Liver (tissue), 9 donors: ENCODE results near the gene APOL2. TPM values are rescaled to one million over a fixed set of nuclear protein-coding genes. Genes with fewer than 3 reads are reported as not detected.

Experiments used
- DNase-seq: peaks from one replicate; pipeline ENCODE4 v3.0.0-alpha.2; 2017; ENCODE audit warnings: low spot score
- H3K27ac ChIP-seq, 2 donors: one replicate each; pipeline ENCODE4 v1.7.0; 2013; ENCODE audit warnings: inconsistent platforms in 2 of 2, low read length in 2 of 2, control low read depth in 1 of 2, low read depth in 1 of 2, mild to moderate bottlenecking in 1 of 2
- H3K27me3 ChIP-seq, 4 donors: one replicate each; pipeline versions ENCODE4 v1.6.1 to v1.7.0; 2013; ENCODE audit warnings: low read length in 3 of 4, inconsistent platforms in 1 of 4, mild to moderate bottlenecking in 1 of 4, moderate library complexity in 1 of 4; ENCODE audit not compliant: control insufficient read depth in 4 of 4, insufficient read depth in 4 of 4
- H3K36me3 ChIP-seq, 4 donors: one replicate each; pipeline versions ENCODE4 v1.6.1 to v1.7.0; 2013; ENCODE audit warnings: low read length in 3 of 4, mild to moderate bottlenecking in 3 of 4, low read depth in 1 of 4, moderate library complexity in 1 of 4; ENCODE audit not compliant: control insufficient read depth in 4 of 4, insufficient read depth in 3 of 4
- H3K4me1 ChIP-seq, 4 donors: one replicate each; pipeline versions ENCODE4 v1.6.1 to v1.7.0; 2013; ENCODE audit warnings: low read length in 3 of 4, mild to moderate bottlenecking in 3 of 4, moderate library complexity in 1 of 4; ENCODE audit not compliant: control insufficient read depth in 4 of 4, insufficient read depth in 4 of 4
- H3K4me3 ChIP-seq, 3 donors: one replicate each; pipeline versions ENCODE4 v1.6.1 to v1.7.0; 2013; ENCODE audit warnings: low read length in 3 of 3, control low read depth in 1 of 3, low read depth in 1 of 3, mild to moderate bottlenecking in 1 of 3
- H3K9ac ChIP-seq, 2 donors: one replicate each; pipeline ENCODE4 v1.7.0; 2013; ENCODE audit warnings: low read length in 2 of 2, mild to moderate bottlenecking in 2 of 2, moderate library complexity in 2 of 2, control low read depth in 1 of 2, low read depth in 1 of 2
- H3K9me3 ChIP-seq, 4 donors: one replicate each; pipeline versions ENCODE4 v1.6.1 to v1.7.0; 2013; ENCODE audit warnings: low read length in 3 of 4; ENCODE audit not compliant: control insufficient read depth in 4 of 4
- ATF3 ChIP-seq: IDR thresholded peaks from 2 replicates; pipeline ENCODE4 v1.6.1; 2016; ENCODE audit warnings: antibody characterized with exemption
- CTCF ChIP-seq: fragments of 150-350 bp; IDR thresholded peaks from 2 replicates; pipeline ENCODE4 v1.5.1; 2017; ENCODE audit warnings: improper control_type of control experiment, low read depth, low read length; ENCODE audit not compliant: missing input control
- EGR1 ChIP-seq, 2 donors: IDR thresholded peaks; 2 replicates each; pipeline ENCODE4 v1.6.1; 2016 to 2018; ENCODE audit warnings: antibody characterized with exemption in 2 of 2, low read depth in 2 of 2
- FOXA1 ChIP-seq: IDR thresholded peaks from 2 replicates; pipeline ENCODE4 v1.6.1; 2016; ENCODE audit warnings: antibody characterized with exemption
- FOXA2 ChIP-seq: IDR thresholded peaks from 2 replicates; pipeline ENCODE4 v1.6.1; 2016; ENCODE audit warnings: antibody characterized with exemption
- GABPA ChIP-seq, 2 donors: IDR thresholded peaks in 1 of 2; conservative IDR thresholded peaks in 1 of 2; 2 replicates each; pipeline ENCODE4 v1.6.1; 2016; ENCODE audit warnings: antibody characterized with exemption in 2 of 2, mild to moderate bottlenecking in 1 of 2, moderate library complexity in 1 of 2
- HNF4A ChIP-seq, 2 donors: conservative IDR thresholded peaks; 2 replicates each; pipeline ENCODE4 v1.6.1; 2016; ENCODE audit warnings: antibody characterized with exemption in 2 of 2, mild to moderate bottlenecking in 2 of 2
- HNF4G ChIP-seq: IDR thresholded peaks from 2 replicates; pipeline ENCODE4 v1.6.1; 2016; ENCODE audit warnings: antibody characterized with exemption
- JUND ChIP-seq, 2 donors: IDR thresholded peaks; 2 replicates each; pipeline ENCODE4 v1.6.1; 2016; ENCODE audit warnings: antibody characterized with exemption in 2 of 2
- MAX ChIP-seq: IDR thresholded peaks from 2 replicates; pipeline ENCODE4 v1.6.1; 2016; ENCODE audit warnings: antibody characterized with exemption
- NR2F2 ChIP-seq: IDR thresholded peaks from 2 replicates; pipeline ENCODE4 v1.6.1; 2016; ENCODE audit warnings: antibody characterized with exemption
- RAD21 ChIP-seq, 2 donors: IDR thresholded peaks; 2 replicates each; pipeline ENCODE4 v1.6.1; 2016; ENCODE audit warnings: antibody characterized with exemption in 2 of 2, mild to moderate bottlenecking in 2 of 2
- RXRA ChIP-seq, 2 donors: IDR thresholded peaks; 2 replicates each; pipeline ENCODE4 v1.6.1; 2017 to 2018; ENCODE audit warnings: antibody characterized with exemption in 2 of 2, mild to moderate bottlenecking in 1 of 2
- SP1 ChIP-seq: IDR thresholded peaks from 2 replicates; pipeline ENCODE4 v1.6.1; 2018; ENCODE audit warnings: antibody characterized with exemption, mild to moderate bottlenecking
- YY1 ChIP-seq: IDR thresholded peaks from 2 replicates; pipeline ENCODE4 v1.6.1; 2016; ENCODE audit warnings: antibody characterized with exemption, mild to moderate bottlenecking
- ZBTB33 ChIP-seq: IDR thresholded peaks from 2 replicates; pipeline ENCODE4 v1.6.1; 2016; ENCODE audit warnings: antibody characterized with exemption
- WGBS: extraction: QIAGEN DNeasy Blood & Tissue Kit; methylation state at CpG from one replicate; pipeline ENCODE4 v1.1.7; 2013; 5-methylcytosine and 5-hydroxymethylcytosine counted together
- polyA plus RNA-seq, 2 donors: library from polyadenylated mRNA; stranded (reverse) in 1 of 2; unstranded in 1 of 2; fragments of 200-250 nt in 1 of 2; fragments of >200 nt in 1 of 2; fragmentation: Nextera tagmentation in 1 of 2; extraction: Ambion mirVana in 1 of 2; gene quantifications; one replicate each; pipeline versions ENCODE4 v1.2.1 to v1.2.3, GENCODE V29; 2013 to 2015
- total RNA-seq, 2 donors: library from RNA; depleted of rRNA; stranded (reverse); fragments of >200 nt; gene quantifications; one replicate each; pipeline ENCODE4 v1.2.3, GENCODE V29; 2014
- donor health status: healthy.
- donor health status: healthy.
- donor health status: healthy.
- donor health status: healthy.
- donor health status: healthy.

APOL2 gene
- total and polyA plus RNA-seq, 4 donors: 14.3 to 77.2 (median 21.7) TPM

GRCh38 chr22:36249160-36249559, 9.8 kb upstream of the APOL2 start (continued):
- TF ChIP-seq HNF4A (conservative IDR thresholded peaks at IDR 0.05) (no peak), RAD21 (IDR thresholded peaks at IDR 0.05) (no peak)

GRCh38 chr22:36247955-36248354, 8.6 kb upstream of the APOL2 start:
- H3K27me3 ChIP-seq: no peaks in the 10 kb centered on the region
- 75% methylated on average over 5 of the region's 5 CpGs for WGBS
- TF ChIP-seq JUND (IDR thresholded peaks at IDR 0.05) (no peak), SP1 (no peak), HNF4A (conservative IDR thresholded peaks at IDR 0.05) (no peak), MAX (no peak)
- DNase-seq: no peak
- H3K9ac ChIP-seq: no peak overlapping the region
- peaks cover 4 to 34% (median 22%) of the 10 kb centered on the region in 4 donors for H3K4me1 ChIP-seq
- H3K9me3 ChIP-seq: no peaks in the 10 kb centered on the region
- no peak overlapping the region for H3K27ac ChIP-seq
- no peaks in the 10 kb centered on the region for H3K36me3 ChIP-seq
- H3K4me3 ChIP-seq: no peak overlapping the region

- Histone ChIP-seq H3K27ac (peak overlapping the region in 1 of 2 donors; percentile 34), H3K4me1 (peaks cover 4 to 29% (median 15%) of the 10 kb centered on the region in 4 donors), H3K4me3 (no peak overlapping the region), H3K9ac (no peak overlapping the region), H3K27me3 (no peaks in the 10 kb centered on the region), H3K36me3 (no peaks in the 10 kb centered on the region), H3K9me3 (no peaks in the 10 kb centered on the region)
- 91% methylated on average over 3 of the region's 3 CpGs for whole genome bisulfite sequencing
- no peak for TF ChIP-seq FOXA2
- TF ChIP-seq FOXA1: no peak
- DNase-seq: no peak
Observed at GRCh38 chr22:36246718-36247117, 7.4 kb upstream of the APOL2 start.

- 54% methylated on average over 4 of the region's 4 CpGs for WGBS
- Histone ChIP-seq H3K36me3 (no peaks in the 10 kb centered on the region), H3K4me1 (peaks cover 4 to 29% (median 13%) of the 10 kb centered on the region in 4 donors), H3K4me3 (no peak overlapping the region), H3K27ac (peak overlapping the region in 1 of 2 donors; percentile 34), H3K9ac (no peak overlapping the region), H3K27me3 (no peaks in the 10 kb centered on the region), H3K9me3 (no peaks in the 10 kb centered on the region)
- no peak for DNase-seq
- peak; percentile 26 to 43 for TF ChIP-seq RXRA (IDR thresholded peaks at IDR 0.05)
- no peak for TF ChIP-seq JUND (IDR thresholded peaks at IDR 0.05)
- no peak for TF ChIP-seq FOXA2
- TF ChIP-seq NR2F2: peak; percentile 52
- TF ChIP-seq HNF4A (conservative IDR thresholded peaks at IDR 0.05): peak; percentile 64 to 68
Observed at GRCh38 chr22:36245805-36246356, 6.6 kb upstream of the APOL2 start.

GRCh38 chr22:36244522-36245391, 5.4 kb upstream of the APOL2 start:
- H3K27ac ChIP-seq: no peak overlapping the region
- 85% methylated on average over 5 of the region's 5 CpGs for WGBS
- H3K4me1 ChIP-seq: peaks cover 6 to 31% (median 15%) of the 10 kb centered on the region in 4 donors
- H3K4me3 ChIP-seq: no peak overlapping the region
- H3K9me3 ChIP-seq: no peaks in the 10 kb centered on the region
- H3K27me3 ChIP-seq: no peaks in the 10 kb centered on the region
- H3K36me3 ChIP-seq: no peaks in the 10 kb centered on the region
- DNase-seq: no peak
- no peak overlapping the region for H3K9ac ChIP-seq
- TF ChIP-seq RXRA (IDR thresholded peaks at IDR 0.05) (no peak), CTCF (no peak), ATF3 (no peak), NR2F2 (no peak), YY1 (no peak), ZBTB33 (no peak), FOXA2 (no peak), HNF4G (no peak), EGR1 (IDR thresholded peaks at IDR 0.05; ENCODE audit: low read depth in 2 of 2) (no peak), RAD21 (IDR thresholded peaks at IDR 0.05) (no peak), HNF4A (conservative IDR thresholded peaks at IDR 0.05) (no peak), FOXA1 (no peak), GABPA (IDR thresholded peaks at IDR 0.05 in 1 of 2, conservative IDR thresholded peaks at IDR 0.05 in 1 of 2) (no peak), SP1 (no peak), JUND (IDR thresholded peaks at IDR 0.05) (no peak)
